Measurements from ENCODE around the gene TNIP3. TPM values are rescaled to one million over a fixed set of nuclear protein-coding genes. Genes with fewer than 3 reads are reported as not detected.

The TNIP3 gene
- polyA plus RNA-seq, 1 donor (not counting 4 experiments of a cell fraction or from before 2014, with no cell fraction given): 0.04 TPM

GRCh38 chr4:121151942-121152341 lies 12.2 kb downstream of the TNIP3 start:
- no peaks in the 10 kb centered on the region for H4K20me1 ChIP-seq (ENCODE audit: control insufficient read depth, extremely low read depth, insufficient read depth, low read length)
- peaks cover 2% of the 10 kb centered on the region for H3K4me1 ChIP-seq (ENCODE audit: control insufficient read depth, extremely low read depth, insufficient read depth, low read length)
- dilution Hi-C loops (cut with MboI; ENCODE audit: extremely low pct_ligation_motif_present, low sequenced_read_pairs): no loop called here
- H3K27me3 ChIP-seq (ENCODE audit: control insufficient read depth, extremely low read depth, insufficient read depth, low read length): no peaks in the 10 kb centered on the region
- H3K9ac ChIP-seq (ENCODE audit: control insufficient read depth, extremely low read depth, insufficient read depth, low read length): no peak overlapping the region
- DNase-seq (ENCODE audit: low read depth, low spot score) (no peak), FAIRE-seq (no peak)
- H3K9me3 ChIP-seq (ENCODE audit: control insufficient read depth, low read depth, low read length): no peaks in the 10 kb centered on the region
- TF ChIP-seq EZH2 (IDR thresholded peaks at IDR 0.05; ENCODE audit: low read length): no peak
- TF ChIP-seq CTCF (optimal IDR thresholded peaks at IDR 0.05 in 1 of 3, IDR thresholded peaks at IDR 0.05 in 1 of 3, conservative IDR thresholded peaks at IDR 0.05 in 1 of 3; ENCODE audit: extremely low read depth in 1 of 3, insufficient read depth in 2 of 3, low read length in 3 of 3): no peak
- H3K9me1 ChIP-seq (ENCODE audit: control insufficient read depth, extremely low read depth, insufficient read depth, low read length): no peaks in the 10 kb centered on the region
- no peaks in the 10 kb centered on the region for H3K79me2 ChIP-seq (ENCODE audit: control insufficient read depth, insufficient read depth, low read length)
- no peak overlapping the region for H3K4me3 ChIP-seq (ENCODE audit: control insufficient read depth in 2 of 3, extremely low read depth in 1 of 3, insufficient read depth in 2 of 3, low read depth in 1 of 3, low read length in 3 of 3)
- H2AFZ ChIP-seq (ENCODE audit: control insufficient read depth, low read length): no peak overlapping the region
- H3K4me2 ChIP-seq (ENCODE audit: control insufficient read depth, extremely low read depth, insufficient read depth, low read depth, low read length): no peak overlapping the region
- H3K27ac ChIP-seq (ENCODE audit: control insufficient read depth, insufficient read depth, low read length): no peak overlapping the region
- H3K36me3 ChIP-seq (ENCODE audit: control insufficient read depth in 2 of 2, extremely low read depth in 1 of 2, insufficient read depth in 2 of 2, low read length in 2 of 2): no peaks in the 10 kb centered on the region

- dilution Hi-C loops (cut with MboI; ENCODE audit: extremely low pct_ligation_motif_present, low sequenced_read_pairs): no loop called here
- H3K9me3 ChIP-seq (ENCODE audit: control insufficient read depth, low read depth, low read length): no peaks in the 10 kb centered on the region
- H3K9ac ChIP-seq (ENCODE audit: control insufficient read depth, extremely low read depth, insufficient read depth, low read length): no peak overlapping the region
- no peak overlapping the region for H3K4me2 ChIP-seq (ENCODE audit: control insufficient read depth, extremely low read depth, insufficient read depth, low read depth, low read length)
- FAIRE-seq (no peak), DNase-seq (ENCODE audit: low read depth, low spot score) (no peak)
- H2AFZ ChIP-seq (ENCODE audit: control insufficient read depth, low read length): no peak overlapping the region
- no peak overlapping the region for H3K4me3 ChIP-seq (ENCODE audit: control insufficient read depth in 2 of 3, extremely low read depth in 1 of 3, insufficient read depth in 2 of 3, low read depth in 1 of 3, low read length in 3 of 3)
- H3K9me1 ChIP-seq (ENCODE audit: control insufficient read depth, extremely low read depth, insufficient read depth, low read length): no peaks in the 10 kb centered on the region
- H3K4me1 ChIP-seq (ENCODE audit: control insufficient read depth, extremely low read depth, insufficient read depth, low read length): no peaks in the 10 kb centered on the region
- no peaks in the 10 kb centered on the region for H3K36me3 ChIP-seq (ENCODE audit: control insufficient read depth in 2 of 2, extremely low read depth in 1 of 2, insufficient read depth in 2 of 2, low read length in 2 of 2)
- no peaks in the 10 kb centered on the region for H4K20me1 ChIP-seq (ENCODE audit: control insufficient read depth, extremely low read depth, insufficient read depth, low read length)
- H3K79me2 ChIP-seq (ENCODE audit: control insufficient read depth, insufficient read depth, low read length): no peaks in the 10 kb centered on the region
- no peak overlapping the region for H3K27ac ChIP-seq (ENCODE audit: control insufficient read depth, insufficient read depth, low read length)
- TF ChIP-seq CTCF (optimal IDR thresholded peaks at IDR 0.05 in 1 of 3, IDR thresholded peaks at IDR 0.05 in 1 of 3, conservative IDR thresholded peaks at IDR 0.05 in 1 of 3; ENCODE audit: extremely low read depth in 1 of 3, insufficient read depth in 2 of 3, low read length in 3 of 3) (no peak), EZH2 (IDR thresholded peaks at IDR 0.05; ENCODE audit: low read length) (no peak)
- H3K27me3 ChIP-seq (ENCODE audit: control insufficient read depth, extremely low read depth, insufficient read depth, low read length): no peaks in the 10 kb centered on the region
These were observed 13.6 kb downstream of the TNIP3 start for GRCh38 chr4:121150486-121150885.

Data from keratinocyte (primary cell).